Myocyte (in vitro differentiated cells): Measurements from ENCODE around the gene RPS17. TPM values are rescaled to one million over a fixed set of nuclear protein-coding genes. Genes with fewer than 3 reads are reported as not detected.

Experiments used
- DNase-seq: peaks from one replicate; pipeline ENCODE4 v3.0.0-alpha.2; 2012; ENCODE audit warnings: low read depth
- polyA plus RNA-seq: library from polyadenylated mRNA; unstranded; fragments of >200 nt; gene quantifications from one replicate; pipeline ENCODE4 v1.2.1, GENCODE V29; 2012; ENCODE audit warnings: missing spikeins
- total RNA-seq: library from RNA; depleted of rRNA; stranded (reverse); fragments of >200 nt; gene quantifications from 2 replicates; pipeline ENCODE4 v1.2.3, GENCODE V29; 2014

The RPS17 gene
- total RNA-seq = 1,837 and 2,286 TPM in 2 replicates
- 2,433 TPM for polyA plus RNA-seq

DNA sequence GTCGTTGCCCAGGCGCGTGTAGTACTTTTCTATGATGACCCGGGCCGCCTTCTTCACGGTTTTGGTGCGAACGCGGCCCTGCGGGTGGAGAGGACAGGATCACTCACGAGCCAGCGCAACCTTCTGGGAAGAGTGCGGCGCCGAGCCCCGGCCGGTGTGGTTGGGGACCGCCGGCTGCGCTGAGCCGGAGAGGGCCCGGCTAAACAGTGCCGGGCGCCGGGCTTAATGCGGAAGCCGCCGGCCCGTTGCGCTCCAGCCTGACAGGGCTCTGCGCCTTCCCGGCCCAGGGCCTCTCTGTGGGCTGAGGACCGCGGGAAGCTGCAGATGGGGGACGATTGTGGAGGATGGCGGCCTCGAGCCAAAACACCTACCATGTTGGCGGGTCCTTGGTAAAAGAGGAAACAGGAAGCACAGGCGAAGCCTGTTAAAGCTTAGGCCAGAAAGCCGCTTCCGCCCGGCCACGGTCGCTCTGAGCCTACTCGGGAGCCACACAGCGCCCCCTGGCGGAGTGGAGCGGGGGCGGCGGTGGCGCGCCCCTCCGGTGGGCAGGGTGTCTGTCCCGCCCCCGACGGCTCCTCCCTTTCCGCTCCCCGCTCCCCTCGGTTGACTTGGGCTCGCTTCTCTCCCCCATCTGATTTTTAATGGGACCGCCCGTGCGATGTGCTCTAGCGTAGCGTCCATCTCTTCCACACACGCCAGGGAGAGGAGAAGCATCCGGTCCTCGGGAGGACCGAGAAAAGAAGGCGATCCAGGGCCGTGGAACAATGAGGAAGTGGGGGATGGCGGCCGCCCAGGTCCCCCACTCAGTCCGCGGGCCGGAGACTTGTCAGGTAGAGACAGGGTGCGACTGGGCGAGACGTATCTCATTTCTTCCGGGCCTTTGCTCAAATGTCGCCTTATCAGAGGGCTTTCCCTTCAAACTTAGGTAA lies at the start of gene RPS17:
RPS17 (minus strand) TSS at position 403 of the 929 bp plus-strand sequence; CDS start at position 374, 29 bp downstream.
- peak; percentile 97 for DNase-seq

- no peak for DNase-seq
These were observed 47.5 kb upstream of the RPS17 start for GRCh38 chr15:82587805-82588204.

GRCh38 chr15:82585072-82585471 lies 44.8 kb upstream of the RPS17 start:
- no peak for DNase-seq

DNA sequence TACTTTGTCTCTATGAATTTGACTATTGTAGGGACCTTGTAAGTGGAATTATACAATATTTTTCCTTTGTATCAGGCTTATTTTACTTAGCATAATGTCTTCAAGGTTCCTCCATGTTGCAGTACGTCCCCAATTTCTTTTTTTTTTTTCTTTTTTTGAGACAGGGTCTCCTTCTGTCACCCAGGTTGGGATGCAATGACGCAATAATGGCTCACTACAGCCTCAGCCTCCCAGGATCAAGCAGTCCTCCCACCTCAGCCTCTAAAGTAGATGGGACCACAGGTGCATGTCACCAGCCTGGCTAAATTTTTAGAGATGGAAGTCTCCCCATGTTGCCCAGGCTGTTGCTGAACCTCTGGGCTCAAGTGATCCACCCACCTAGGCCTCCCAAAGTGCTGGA lies 40.5 kb upstream of the RPS17 start:
- no peak for DNase-seq

GRCh38 chr15:82575335-82575734 lies 35.1 kb upstream of the RPS17 start:
- no peak for DNase-seq

- DNase-seq = no peak
These were observed 32.7 kb upstream of the RPS17 start for GRCh38 chr15:82572986-82573385.

DNA sequence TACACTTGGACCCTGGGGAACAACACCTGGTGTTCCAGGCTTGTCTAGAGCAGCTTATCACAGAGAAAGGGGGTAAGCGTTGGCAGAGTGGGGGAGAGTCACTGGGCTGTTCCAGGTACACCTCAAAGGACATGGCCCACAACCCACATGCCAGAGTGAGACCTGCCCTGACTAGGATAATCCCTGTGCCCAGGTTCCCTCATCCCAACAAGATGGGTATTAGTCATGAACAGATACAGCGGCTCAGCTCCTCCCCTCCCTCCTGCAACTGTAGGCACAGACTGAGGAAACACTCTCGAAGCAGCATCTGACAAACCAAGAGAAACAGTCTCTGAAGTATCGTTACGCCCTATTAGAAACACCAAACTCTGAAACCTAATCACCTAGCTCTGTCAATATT lies 32.1 kb upstream of the RPS17 start:
- DNase-seq = no peak

- peak; percentile 70 for DNase-seq
These were observed 31.5 kb upstream of the RPS17 start for GRCh38 chr15:82571722-82572222.

GRCh38 chr15:82570721-82571508 lies 30.7 kb upstream of the RPS17 start:
- DNase-seq = peak; percentile 7

GRCh38 chr15:82569834-82570233 lies 29.6 kb upstream of the RPS17 start:
- no peak for DNase-seq

DNA sequence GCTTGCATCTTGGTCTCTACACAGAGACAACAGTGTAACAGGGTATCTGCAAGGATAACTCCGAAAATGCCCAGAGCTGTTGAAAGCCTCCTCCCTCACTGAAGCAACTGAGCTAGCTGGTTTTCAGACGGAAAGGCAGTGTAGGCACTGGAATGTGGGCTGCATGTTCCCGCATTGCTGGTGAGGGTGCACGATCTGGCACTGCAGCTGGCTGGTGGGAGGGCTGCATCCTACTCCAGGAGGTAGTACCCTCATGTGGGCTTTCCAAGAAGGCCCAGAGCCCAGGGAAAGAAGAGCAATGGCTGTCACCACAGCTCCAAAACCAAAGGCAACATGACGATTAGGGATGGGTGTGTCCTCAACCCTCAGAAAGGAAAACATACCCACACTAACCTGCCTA lies 28.7 kb upstream of the RPS17 start:
- no peak for DNase-seq

GRCh38 chr15:82567661-82568060 lies 27.4 kb upstream of the RPS17 start:
- no peak for DNase-seq

DNA sequence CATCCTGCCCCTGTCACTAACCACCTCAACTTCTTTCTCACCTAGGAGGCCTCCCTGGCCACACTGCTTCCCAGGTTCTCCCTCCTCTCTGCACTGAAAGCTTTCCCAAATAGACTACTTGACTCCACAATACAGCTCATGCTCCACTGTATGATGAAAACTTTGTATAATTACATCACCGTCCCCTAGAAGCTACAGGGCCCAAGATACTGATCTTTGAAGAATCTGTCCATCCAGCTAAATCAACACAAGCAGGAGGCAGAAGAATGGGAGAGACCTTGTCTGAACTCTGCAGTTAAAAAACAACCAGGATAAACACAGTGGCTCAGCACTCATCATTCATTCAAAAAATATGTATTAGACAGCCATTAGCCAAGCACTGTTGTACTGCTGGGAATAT lies 26.4 kb upstream of the RPS17 start:
- no peak for DNase-seq

GRCh38 chr15:82558502-82558901 lies 18.2 kb upstream of the RPS17 start:
- no peak for DNase-seq

GRCh38 chr15:82556315-82557035 lies 16.2 kb upstream of the RPS17 start:
- DNase-seq = no peak

- DNase-seq = no peak
These were observed 14.6 kb upstream of the RPS17 start for GRCh38 chr15:82554849-82555248.

DNA sequence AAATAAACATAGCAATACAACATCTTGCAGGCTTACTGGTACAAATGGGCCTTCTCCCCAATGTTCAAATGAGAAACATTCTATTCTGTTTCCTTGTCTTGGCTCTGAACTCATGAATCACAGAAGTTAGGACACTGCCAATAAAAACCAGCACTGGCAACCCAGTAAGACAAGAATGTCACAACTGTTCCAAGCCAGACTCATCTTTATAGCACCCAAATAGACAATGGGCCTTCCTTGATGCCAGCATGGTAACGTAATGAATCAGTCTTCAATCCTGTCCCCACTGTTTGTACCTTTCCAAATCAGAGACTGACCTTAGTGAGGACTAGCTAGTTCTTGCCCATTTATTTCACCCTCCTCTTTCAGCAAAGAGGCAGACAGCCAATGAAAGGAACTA lies 14.1 kb upstream of the RPS17 start:
- DNase-seq = peak; percentile 50

DNA sequence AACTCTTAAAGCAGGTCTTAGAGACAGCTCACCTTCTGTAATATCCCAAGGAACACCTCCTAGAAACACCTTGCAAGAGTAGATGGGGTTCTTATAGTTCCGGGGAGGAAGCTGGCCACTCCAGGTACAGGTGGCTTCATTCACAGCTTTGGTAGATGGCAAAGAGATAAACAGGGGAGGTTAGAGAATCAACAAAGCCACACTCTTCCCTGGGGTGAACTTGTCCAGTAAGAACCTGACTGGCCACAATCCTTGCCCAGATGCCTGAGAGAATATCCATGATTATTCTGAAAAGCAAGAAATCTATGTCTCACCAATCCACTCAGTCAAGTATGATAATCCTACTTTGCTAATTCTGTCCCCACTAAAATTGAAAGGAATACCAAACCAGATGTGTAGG lies 13.6 kb upstream of the RPS17 start:
- DNase-seq = no peak

DNA sequence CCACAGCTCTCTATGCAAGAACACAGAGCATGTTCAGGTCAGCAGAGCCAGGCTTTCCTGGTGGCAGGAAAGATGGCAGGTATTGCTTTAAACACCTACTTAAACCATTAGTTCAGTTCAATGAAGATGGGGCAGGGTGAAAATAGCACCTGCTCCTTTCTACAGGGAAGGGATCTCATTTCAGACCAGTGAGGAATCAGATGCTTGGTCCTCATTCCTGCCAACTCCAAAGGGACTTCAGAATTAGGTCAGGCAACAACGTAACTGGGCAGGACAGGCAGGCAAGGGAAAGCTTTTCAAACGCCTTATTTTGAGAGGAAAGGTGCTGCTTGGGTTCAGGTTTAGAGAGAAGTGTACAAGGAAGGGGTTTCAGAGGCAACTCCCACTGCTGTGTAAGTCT lies 12.6 kb upstream of the RPS17 start:
- no peak for DNase-seq

DNA sequence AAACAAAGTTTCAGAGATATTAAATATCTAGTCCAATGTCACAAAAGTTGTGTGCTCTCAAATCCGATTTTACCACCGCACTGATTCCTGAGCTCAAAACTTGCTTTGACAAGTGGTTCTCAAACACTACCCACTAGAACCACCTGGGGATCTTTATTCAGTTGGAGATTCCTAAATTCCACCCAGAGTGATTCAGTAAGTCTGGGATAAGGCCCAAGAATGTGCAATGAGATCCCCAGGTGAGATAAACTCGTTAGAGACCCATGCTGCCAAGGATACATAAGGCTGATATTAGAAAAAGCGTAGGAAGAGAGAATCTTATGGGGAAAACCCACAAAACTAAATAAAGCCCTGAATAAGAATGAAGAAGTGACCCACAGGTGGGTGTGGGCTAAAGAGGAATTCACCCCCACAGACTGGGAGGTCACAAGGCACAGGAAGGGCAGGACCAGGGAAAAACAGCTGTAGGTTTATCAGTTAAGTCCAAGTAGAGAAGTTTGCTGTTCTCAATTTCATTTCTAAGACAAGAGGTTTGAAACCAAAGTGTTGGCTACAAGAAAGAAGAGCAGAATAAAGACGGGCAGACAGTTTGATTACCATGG lies 11.5 kb upstream of the RPS17 start:
- DNase-seq = no peak

GRCh38 chr15:82549199-82549665 lies 9.0 kb upstream of the RPS17 start:
- no peak for DNase-seq
